K562 (cell line): ENCODE measurements around the gene ERCC1.

Experiments
- CBX1 ChIP-seq: sonication (generic); IDR thresholded peaks from 2 replicates; pipeline ENCODE4 v1.6.1; 2016; ENCODE audit warnings: antibody characterized with exemption, low read depth, mild to moderate bottlenecking
- CTCF ChIP-seq, 3 experiments: IDR thresholded peaks in 2 of 3; conservative IDR thresholded peaks in 1 of 3; 2 replicates each; pipeline ENCODE4 v1.5.1; 2011 to 2012; ENCODE audit warnings: low read length in 3 of 3, mild to moderate bottlenecking in 3 of 3, control low read depth in 2 of 3, improper control_type of control experiment in 1 of 3, inconsistent platforms in 1 of 3, low read depth in 1 of 3, mixed read lengths in 1 of 3, moderate library complexity in 1 of 3; ENCODE audit not compliant: insufficient read depth in 2 of 3
- CXXC5 ChIP-seq: fragments of 250-450 bp; sonication (Bioruptor Pico); IDR thresholded peaks from 2 replicates; pipeline ENCODE4 v1.8.0; 2022; ENCODE audit warnings: inconsistent platforms, mild to moderate bottlenecking, moderate library complexity
- EP300 ChIP-seq: IDR thresholded peaks from 2 replicates; pipeline ENCODE4 v1.6.1; 2012; ENCODE audit warnings: low read length, improper control_type of control experiment
- HBP1 ChIP-seq: fragments of 450-650 bp; formaldehyde crosslinking; IDR thresholded peaks from 2 replicates; pipeline ENCODE4 v1.4.0; 2022; ENCODE audit warnings: missing genetic modification characterization
- MAX ChIP-seq: sonication (generic); formaldehyde crosslinking; IDR thresholded peaks from 2 replicates; pipeline ENCODE4 v1.9.0; 2022; ENCODE audit warnings: mild to moderate bottlenecking, missing genetic modification reagents
- MYC ChIP-seq, 2 experiments: fragments of 250-450 bp in 1 of 2; sonication (Bioruptor Pico) in 1 of 2; IDR thresholded peaks; 2 replicates each; pipeline versions ENCODE4 v1.5.1 to v1.6.1; 2012 to 2021; ENCODE audit warnings: low read depth in 2 of 2, borderline replicate concordance in 1 of 2, improper control_type of control experiment in 1 of 2, low read length in 1 of 2, mild to moderate bottlenecking in 1 of 2, moderate library complexity in 1 of 2
- POLR2AphosphoS5 ChIP-seq: IDR thresholded peaks from 2 replicates; pipeline ENCODE4 v1.6.1; 2011; ENCODE audit warnings: mild to moderate bottlenecking, low read depth, low read length, moderate library complexity; ENCODE audit not compliant: control insufficient read depth, insufficient read depth
- SRSF1 ChIP-seq: fragments of 200-400 bp; formaldehyde crosslinking; IDR thresholded peaks from 2 replicates; pipeline ENCODE4 v1.6.1; 2017; ENCODE audit warnings: mild to moderate bottlenecking, low read depth, low read length, moderate library complexity
- ZNF3 ChIP-seq: fragments of 250-450 bp; sonication (Bioruptor Pico); IDR thresholded peaks from 2 replicates; pipeline ENCODE4 v1.5.0; 2021; ENCODE audit warnings: mild to moderate bottlenecking, moderate library complexity
- TF ChIP-seq, protein P1 (sequence below): fragments of 450-650 bp; formaldehyde crosslinking; IDR thresholded peaks from 2 replicates; pipeline ENCODE4 v1.4.0; 2022; ENCODE audit warnings: mild to moderate bottlenecking, moderate library complexity

GRCh38 chr19:45376045-45376724 is 47.5 kb downstream of the ERCC1 start:
- TF ChIP-seq CTCF (IDR thresholded peaks at IDR 0.05 in 2 of 3, conservative IDR thresholded peaks at IDR 0.05 in 1 of 3; ENCODE audit: insufficient read depth in 2 of 3, low read depth in 1 of 3, low read length in 3 of 3) = no peak
- TF ChIP-seq MYC (IDR thresholded peaks at IDR 0.05; ENCODE audit: low read depth, low read length) = no peak
- no peak for TF ChIP-seq MYC (CRISPR knock-in tag; IDR thresholded peaks at IDR 0.05; ENCODE audit: borderline replicate concordance, low read depth)
- TF ChIP-seq MAX (CRISPR knock-in tag) = no peak
- no peak for TF ChIP-seq CXXC5 (CRISPR knock-in tag)
- TF ChIP-seq ZNF3 (CRISPR knock-in tag) = no peak
- TF ChIP-seq, protein P1, sequence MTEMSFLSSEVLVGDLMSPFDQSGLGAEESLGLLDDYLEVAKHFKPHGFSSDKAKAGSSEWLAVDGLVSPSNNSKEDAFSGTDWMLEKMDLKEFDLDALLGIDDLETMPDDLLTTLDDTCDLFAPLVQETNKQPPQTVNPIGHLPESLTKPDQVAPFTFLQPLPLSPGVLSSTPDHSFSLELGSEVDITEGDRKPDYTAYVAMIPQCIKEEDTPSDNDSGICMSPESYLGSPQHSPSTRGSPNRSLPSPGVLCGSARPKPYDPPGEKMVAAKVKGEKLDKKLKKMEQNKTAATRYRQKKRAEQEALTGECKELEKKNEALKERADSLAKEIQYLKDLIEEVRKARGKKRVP (CRISPR knock-in tag) = no peak
- no peak for TF ChIP-seq POLR2AphosphoS5
- no peak for TF ChIP-seq HBP1 (CRISPR knock-in tag)
- TF ChIP-seq CBX1 = no peak
- no peak for TF ChIP-seq EP300
- no peak for TF ChIP-seq SRSF1
